Measurements from ENCODE around the gene KAT14.
"Not testable (repeated sequence)": the region's sequence is repeated elsewhere in the genome, so short reads cannot be mapped to it uniquely, and the experiment has no call there.

GRCh38 chr20:18194461-18194860, 56.8 kb downstream of the KAT14 start:
- not testable (repeated sequence) for TF ChIP-seq CTCF, POLR2A (IDR thresholded peaks at IDR 0.05)

All from heart left ventricle (tissue), 13 donors.